ENCODE data around the gene ZNF726. TPM values are rescaled to one million over a fixed set of nuclear protein-coding genes. Genes with fewer than 3 reads are reported as not detected.
"Not testable (repeated sequence)": the region's sequence is repeated elsewhere in the genome, so short reads cannot be mapped to it uniquely, and the experiment has no call there.

Gene ZNF726
- total RNA-seq, 2 experiments from 2014 or later: 14.2 to 18.1 TPM

- H3K4me1 Mint-ChIP-seq: no peaks in the 10 kb centered on the region
- H3K4me3 Mint-ChIP-seq: no peak overlapping the region
- no peak overlapping the region for H3K27ac Mint-ChIP-seq
- ATAC-seq (no peak), DNase-seq (no peak)
- peaks cover 1% of the 10 kb centered on the region for H3K36me3 Mint-ChIP-seq
- CTCF ChIA-PET: no interaction called here
- peaks cover 19% of the 10 kb centered on the region for H3K9me3 Mint-ChIP-seq (ENCODE audit: low read depth)
- H3K27me3 Mint-ChIP-seq: no peaks in the 10 kb centered on the region
These were observed 7.9 kb upstream of the ZNF726 start for GRCh38 chr19:23906835-23907234.

- H3K4me3 Mint-ChIP-seq: no peak overlapping the region
- H3K36me3 Mint-ChIP-seq: peaks cover 4% of the 10 kb centered on the region
- no peaks in the 10 kb centered on the region for H3K4me1 Mint-ChIP-seq
- H3K27me3 Mint-ChIP-seq: no peaks in the 10 kb centered on the region
- no peak overlapping the region for H3K27ac Mint-ChIP-seq
- no peak for ATAC-seq
- no peak for DNase-seq
- H3K9me3 Mint-ChIP-seq (ENCODE audit: low read depth): peaks cover 19% of the 10 kb centered on the region
- CTCF ChIA-PET: no interaction called here
These were observed 6.5 kb upstream of the ZNF726 start for GRCh38 chr19:23908165-23908564.

- DNase-seq (no peak), ATAC-seq (no peak)
- Mint-ChIP-seq H3K27me3 (no peaks in the 10 kb centered on the region), H3K4me3 (no peak overlapping the region), H3K36me3 (peaks cover 10% of the 10 kb centered on the region), H3K27ac (no peak overlapping the region), H3K4me1 (peaks cover 3% of the 10 kb centered on the region), H3K9me3 (ENCODE audit: low read depth) (peaks cover 27% of the 10 kb centered on the region)
- CTCF ChIA-PET: no interaction called here
These were observed 5.5 kb upstream of the ZNF726 start for GRCh38 chr19:23909222-23909621.

- DNase-seq (no peak), ATAC-seq (no peak)
- peaks cover 17% of the 10 kb centered on the region for H3K4me1 Mint-ChIP-seq
- peak overlapping the region; percentile 97 for H3K27ac Mint-ChIP-seq
- H3K36me3 Mint-ChIP-seq: peaks cover 43% of the 10 kb centered on the region
- H3K4me3 Mint-ChIP-seq: peak overlapping the region; percentile 92
- CTCF ChIA-PET: no interaction called here
- no peaks in the 10 kb centered on the region for H3K27me3 Mint-ChIP-seq
- peaks cover 25% of the 10 kb centered on the region for H3K9me3 Mint-ChIP-seq (ENCODE audit: low read depth)
These were observed 755 bp upstream of the ZNF726 start for GRCh38 chr19:23913931-23914330.

DNA sequence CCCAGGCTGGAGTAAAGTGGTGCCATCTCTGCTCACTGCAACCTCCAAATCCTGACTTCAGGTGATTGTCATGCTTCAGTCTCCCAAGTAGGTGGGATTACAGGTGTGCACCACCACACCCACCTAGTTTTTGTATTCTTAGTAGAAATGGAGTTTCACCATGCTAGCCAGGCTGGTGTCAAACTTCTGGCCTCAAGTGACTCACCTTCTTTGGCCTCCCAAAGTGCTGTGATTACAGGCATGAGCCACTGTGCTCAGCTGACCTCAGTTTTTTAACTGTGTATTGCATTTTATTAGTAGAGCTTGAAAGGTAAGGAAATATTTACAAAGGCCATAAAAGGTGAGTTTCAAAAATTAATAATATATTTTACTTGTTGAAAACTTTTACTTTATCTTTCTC is 2.3 kb downstream of the ZNF726 start:
- Mint-ChIP-seq H3K27me3 (no peaks in the 10 kb centered on the region), H3K9me3 (ENCODE audit: low read depth) (peaks cover 23% of the 10 kb centered on the region), H3K4me3 (no peak overlapping the region), H3K4me1 (peaks cover 17% of the 10 kb centered on the region), H3K27ac (no peak overlapping the region), H3K36me3 (peaks cover 68% of the 10 kb centered on the region)
- ATAC-seq (no peak), DNase-seq (no peak)
- CTCF ChIA-PET: no interaction called here

DNA sequence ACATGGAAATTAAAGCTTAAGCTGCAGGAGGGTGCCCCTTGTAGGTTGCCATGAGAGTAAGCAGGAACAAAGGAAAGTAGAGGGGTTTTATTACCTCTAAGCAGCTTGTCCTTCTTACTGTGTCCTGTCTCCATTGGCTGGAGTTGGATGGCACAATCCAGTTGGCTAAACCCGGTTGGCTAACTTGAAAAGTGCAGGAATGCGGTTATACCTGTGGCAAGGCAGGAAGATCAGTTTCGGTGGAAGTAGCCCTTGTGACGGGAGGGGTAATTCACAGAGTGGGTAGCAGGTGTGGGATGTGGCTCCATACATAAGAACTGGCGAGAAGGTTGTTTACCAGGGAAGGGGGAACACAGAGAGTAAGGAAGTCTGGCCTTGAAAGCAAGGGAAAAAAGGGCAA is 3.2 kb downstream of the ZNF726 start:
- Mint-ChIP-seq H3K27ac (no peak overlapping the region), H3K36me3 (peaks cover 75% of the 10 kb centered on the region)
- no peak for ATAC-seq

GRCh38 chr19:23925285-23925684 is 10.6 kb downstream of the ZNF726 start:
- DNase-seq (no peak), ATAC-seq (no peak)

More for the DNA sequence above, 3.2 kb downstream of the ZNF726 start:
- CTCF ChIA-PET: no interaction called here
- Mint-ChIP-seq H3K9me3 (ENCODE audit: low read depth) (peaks cover 22% of the 10 kb centered on the region), H3K4me3 (no peak overlapping the region), H3K4me1 (peaks cover 17% of the 10 kb centered on the region), H3K27me3 (no peaks in the 10 kb centered on the region)
- no peak for DNase-seq

GRCh38 chr19:23932878-23933277 is 18.2 kb downstream of the ZNF726 start:
- H3K4me1 Mint-ChIP-seq: no peaks in the 10 kb centered on the region
- DNase-seq: no peak
- H3K36me3 Mint-ChIP-seq: peaks cover 51% of the 10 kb centered on the region
- no peak for ATAC-seq
- H3K27me3 Mint-ChIP-seq: no peaks in the 10 kb centered on the region
- CTCF ChIA-PET: no interaction called here
- no peak overlapping the region for H3K4me3 Mint-ChIP-seq
- peaks cover 37% of the 10 kb centered on the region for H3K9me3 Mint-ChIP-seq (ENCODE audit: low read depth)
- H3K27ac Mint-ChIP-seq: no peak overlapping the region

More at GRCh38 chr19:23925285-23925684, 10.6 kb downstream of the ZNF726 start:
- peaks cover 20% of the 10 kb centered on the region for H3K9me3 Mint-ChIP-seq (ENCODE audit: low read depth)
- H3K4me3 Mint-ChIP-seq: no peak overlapping the region
- no peaks in the 10 kb centered on the region for H3K27me3 Mint-ChIP-seq
- H3K4me1 Mint-ChIP-seq: no peaks in the 10 kb centered on the region
- CTCF ChIA-PET: no interaction called here
- H3K27ac Mint-ChIP-seq: no peak overlapping the region
- H3K36me3 Mint-ChIP-seq: peaks cover 71% of the 10 kb centered on the region

DNA sequence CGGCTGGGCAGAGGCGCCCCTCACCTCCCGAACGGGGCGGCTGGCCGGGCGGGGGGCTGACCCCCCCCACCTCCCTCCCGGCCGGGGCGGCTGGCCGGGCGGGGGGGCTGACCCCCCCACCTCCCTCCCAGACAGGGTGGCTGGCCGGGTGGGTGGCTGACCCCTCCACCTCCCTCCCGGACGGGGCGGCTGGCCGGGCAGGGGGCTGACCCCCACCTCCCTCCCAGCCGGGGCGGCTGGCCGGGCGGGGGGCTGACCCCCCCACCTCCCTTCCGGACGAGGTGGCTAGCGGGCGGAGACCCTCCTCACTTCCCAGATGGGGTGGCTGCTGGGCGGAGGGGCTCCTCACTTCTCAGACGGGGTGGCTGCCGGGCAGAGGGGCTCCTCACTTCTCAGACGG is 22.3 kb downstream of the ZNF726 start:
- peaks cover 45% of the 10 kb centered on the region for H3K9me3 Mint-ChIP-seq (ENCODE audit: low read depth)
- not testable (repeated sequence) for H3K27me3 Mint-ChIP-seq
- H3K36me3 Mint-ChIP-seq: peaks cover 52% of the 10 kb centered on the region

DNA sequence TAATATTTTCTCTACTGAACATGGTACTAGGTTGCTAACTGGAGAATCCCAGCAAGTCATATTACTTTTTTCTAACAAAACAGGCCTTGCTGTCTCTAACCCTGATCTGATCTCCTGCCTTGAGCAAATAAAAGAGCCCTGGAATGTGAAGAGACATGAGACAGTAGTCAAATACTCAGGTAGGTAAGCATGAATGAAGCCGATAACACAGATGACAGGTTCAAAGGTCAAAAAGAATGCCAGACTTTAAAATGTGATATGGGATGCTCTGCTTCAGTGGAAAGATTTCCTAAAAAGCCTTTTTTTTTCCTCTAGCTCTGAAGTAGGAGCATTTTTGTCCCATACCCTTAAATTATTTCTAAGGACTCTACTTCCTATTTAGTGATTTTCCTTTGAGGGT is 28.7 kb downstream of the ZNF726 start:
- H3K27ac Mint-ChIP-seq: no peak overlapping the region
- peaks cover 3% of the 10 kb centered on the region for H3K4me1 Mint-ChIP-seq
- H3K27me3 Mint-ChIP-seq: no peaks in the 10 kb centered on the region
- no peak overlapping the region for H3K4me3 Mint-ChIP-seq
- peaks cover 39% of the 10 kb centered on the region for H3K9me3 Mint-ChIP-seq (ENCODE audit: low read depth)
- DNase-seq (no peak), ATAC-seq (no peak)
- CTCF ChIA-PET: no interaction called here
- H3K36me3 Mint-ChIP-seq: peaks cover 82% of the 10 kb centered on the region

More for the DNA sequence above, 22.3 kb downstream of the ZNF726 start:
- ATAC-seq, DNase-seq, H3K27ac Mint-ChIP-seq, CTCF ChIA-PET, H3K4me3 Mint-ChIP-seq, H3K4me1 Mint-ChIP-seq: not testable (repeated sequence)

- Mint-ChIP-seq H3K27me3 (no peaks in the 10 kb centered on the region), H3K9me3 (ENCODE audit: low read depth) (peaks cover 28% of the 10 kb centered on the region), H3K27ac (no peak overlapping the region), H3K4me1 (peaks cover 3% of the 10 kb centered on the region), H3K36me3 (peaks cover 71% of the 10 kb centered on the region), H3K4me3 (no peak overlapping the region)
- DNase-seq (no peak), ATAC-seq (no peak)
- CTCF ChIA-PET: no interaction called here
These were observed 31.9 kb downstream of the ZNF726 start for GRCh38 chr19:23946569-23946968.

- Mint-ChIP-seq H3K4me3 (no peak overlapping the region), H3K36me3 (peaks cover 48% of the 10 kb centered on the region), H3K4me1 (peaks cover 3% of the 10 kb centered on the region), H3K9me3 (ENCODE audit: low read depth) (peaks cover 15% of the 10 kb centered on the region), H3K27me3 (no peaks in the 10 kb centered on the region), H3K27ac (no peak overlapping the region)
- ATAC-seq (no peak), DNase-seq (no peak)
- CTCF ChIA-PET: no interaction called here
These were observed 34.9 kb downstream of the ZNF726 start for GRCh38 chr19:23949611-23950010.

DNA sequence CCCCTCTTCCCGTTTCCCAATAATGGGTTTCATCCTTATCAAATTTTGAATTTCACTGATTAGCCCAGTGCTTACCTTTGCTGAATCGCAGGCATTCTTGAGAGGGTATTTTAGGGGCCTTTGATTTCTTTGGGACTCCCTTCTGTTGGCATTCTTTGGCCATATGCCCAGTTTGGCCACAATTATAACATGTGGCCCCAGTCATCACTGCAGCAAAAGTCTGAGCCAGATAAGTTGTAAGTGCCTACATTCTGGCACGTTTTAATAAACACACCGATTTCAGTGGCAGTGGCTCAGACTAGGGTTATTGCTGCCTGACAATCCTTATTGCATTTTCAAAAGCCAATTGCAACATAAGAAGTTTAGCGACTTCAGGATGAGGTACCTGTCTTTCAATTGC is 41.4 kb downstream of the ZNF726 start:
- no peak overlapping the region for H3K4me3 Mint-ChIP-seq
- CTCF ChIA-PET: no interaction called here
- H3K27ac Mint-ChIP-seq: no peak overlapping the region
- H3K4me1 Mint-ChIP-seq: no peaks in the 10 kb centered on the region
- H3K36me3 Mint-ChIP-seq: peaks cover 3% of the 10 kb centered on the region
- no peak for ATAC-seq
- no peaks in the 10 kb centered on the region for H3K27me3 Mint-ChIP-seq
- DNase-seq: no peak
- H3K9me3 Mint-ChIP-seq (ENCODE audit: low read depth): peaks cover 4% of the 10 kb centered on the region

GRCh38 chr19:23957660-23958281 is 43.1 kb downstream of the ZNF726 start:
- H3K9me3 Mint-ChIP-seq (ENCODE audit: low read depth): peaks cover 8% of the 10 kb centered on the region
- ATAC-seq: no peak
- CTCF ChIA-PET: no interaction called here

DNA sequence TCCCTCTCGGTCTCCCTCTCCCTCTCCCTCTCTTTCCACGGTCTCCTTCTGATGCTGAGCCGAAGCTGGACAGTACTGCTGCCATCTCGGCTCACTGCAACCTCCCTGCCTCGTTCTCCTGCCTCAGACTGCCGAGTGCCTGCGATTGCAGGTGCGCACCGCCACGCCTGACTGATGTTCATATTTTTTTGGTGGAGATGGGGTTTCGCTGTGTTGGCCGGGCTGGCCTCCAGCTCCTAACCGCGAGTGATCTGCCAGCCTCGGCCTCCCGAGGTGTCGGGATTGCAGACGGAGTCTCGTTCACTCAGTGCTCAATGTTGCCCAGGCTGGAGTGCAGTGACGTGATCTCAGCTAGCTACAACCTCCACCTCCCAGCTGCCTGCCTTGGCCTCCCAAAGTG is 48.7 kb downstream of the ZNF726 start:
- H3K9me3 Mint-ChIP-seq (ENCODE audit: low read depth): peaks cover 14% of the 10 kb centered on the region
- H3K27me3 Mint-ChIP-seq: not testable (repeated sequence)

More at GRCh38 chr19:23957660-23958281, 43.1 kb downstream of the ZNF726 start:
- no peaks in the 10 kb centered on the region for H3K36me3 Mint-ChIP-seq
- no peak overlapping the region for H3K4me3 Mint-ChIP-seq
- no peaks in the 10 kb centered on the region for H3K4me1 Mint-ChIP-seq
- H3K27me3 Mint-ChIP-seq: no peaks in the 10 kb centered on the region
- no peak for DNase-seq
- H3K27ac Mint-ChIP-seq: no peak overlapping the region

More for the DNA sequence above, 48.7 kb downstream of the ZNF726 start:
- H3K27ac Mint-ChIP-seq, CTCF ChIA-PET, H3K36me3 Mint-ChIP-seq, DNase-seq, H3K4me3 Mint-ChIP-seq, ATAC-seq, H3K4me1 Mint-ChIP-seq: not testable (repeated sequence)

All from activated CD8-positive, alpha-beta memory T cell treated with anti-CD3 and anti-CD28 coated beads, Interleukin-2, amount 10 ng/mL, durations not matched to agents 7 days and 5 days (primary cell).